PC-3 (cell line): ENCODE results near the gene UPF3A.

ENCODE experiments used
- CTCF ChIP-seq: fragments of 300-600 bp; sonication (generic); conservative IDR thresholded peaks from 2 replicates; pipeline ENCODE4 v1.5.1; 2017; ENCODE audit warnings: antibody characterized with exemption, low read depth, mild to moderate bottlenecking, low read length
- EZH2 ChIP-seq: fragments of 300-600 bp; sonication (generic); IDR thresholded peaks from one replicate; pipeline ENCODE4 v1.6.1; 2017; ENCODE audit warnings: antibody characterized with exemption, mild to moderate bottlenecking, low read length; ENCODE audit not compliant: unreplicated experiment
- EZH2phosphoT487 ChIP-seq: fragments of 300-600 bp; sonication (generic); IDR thresholded peaks from 2 replicates; pipeline ENCODE4 v1.6.1; 2018; ENCODE audit warnings: mild to moderate bottlenecking, antibody characterized with exemption, low read length, borderline replicate concordance

- TF ChIP-seq CTCF (no peak), EZH2phosphoT487 (no peak), EZH2 (no peak)
Observed at GRCh38 chr13:114281351-114282040, at the start of gene UPF3A.
